OCI-LY7 (cell line): ENCODE measurements around the gene VPS45. TPM values are rescaled to one million over a fixed set of nuclear protein-coding genes. Genes with fewer than 3 reads are reported as not detected.

ENCODE experiments used
- BruUV-seq: library from RNA; stranded (reverse); fragments of 400-500 nt; replicated peaks from 2 replicates; lab custom pipeline; 2021; lab: Mats Ljungman, UMichigan
- CTCF ChIA-PET: fragments of 300-600 bp; sonication (Branson Sonifier 250); formaldehyde crosslinking; loops from one replicate; lab custom pipeline; 2022; ENCODE audit warnings: antibody characterized with exemption; ENCODE audit not compliant: unreplicated experiment; lab: Charles Lee
- POLR2A ChIA-PET: fragments of 300-600 bp; sonication (Branson Sonifier 250); formaldehyde crosslinking; loops from one replicate; lab custom pipeline; 2022; ENCODE audit warnings: antibody characterized with exemption; lab: Charles Lee
- DNase-seq: peaks from one replicate; pipeline ENCODE4 v3.0.0-alpha.2; 2015; ENCODE audit warnings: low spot score
- H2AFZ ChIP-seq: fragments of 200-600 bp; sonication (generic), shearing (Covaris generic); 2 replicates; pipeline ENCODE4 v1.6.1; 2014; ENCODE audit warnings: mild to moderate bottlenecking, antibody characterized with exemption, low read length, moderate library complexity
- H3K27ac ChIP-seq: fragments of 200-600 bp; sonication (generic); 2 replicates; pipeline ENCODE4 v1.5.1; 2014; ENCODE audit warnings: mixed run types, low read depth, mild to moderate bottlenecking, moderate library complexity, low read length, inconsistent platforms; ENCODE audit not compliant: poor library complexity, severe bottlenecking
- H3K36me3 ChIP-seq: fragments of 200-600 bp; sonication (generic); 2 replicates; pipeline ENCODE4 v1.6.1; 2014; ENCODE audit warnings: mild to moderate bottlenecking, antibody characterized with exemption, low read length, moderate library complexity, mixed read lengths; ENCODE audit not compliant: insufficient read depth
- H3K4me1 ChIP-seq: fragments of 200-600 bp; sonication (generic); 2 replicates; pipeline ENCODE4 v1.5.1; 2014; ENCODE audit warnings: mild to moderate bottlenecking, low read length; ENCODE audit not compliant: insufficient read depth, poor library complexity, severe bottlenecking
- H3K4me2 ChIP-seq: fragments of 200-600 bp; sonication (generic); 2 replicates; pipeline ENCODE4 v1.6.1; 2014; ENCODE audit warnings: mild to moderate bottlenecking, low read length
- H3K4me3 ChIP-seq: fragments of 200-600 bp; sonication (generic); 2 replicates; pipeline ENCODE4 v1.5.1; 2014; ENCODE audit warnings: mild to moderate bottlenecking, low read depth, low read length; ENCODE audit not compliant: poor library complexity, severe bottlenecking
- H3K79me2 ChIP-seq: fragments of 200-600 bp; sonication (generic); 2 replicates; pipeline ENCODE4 v1.6.1; 2016; ENCODE audit warnings: low read depth, mild to moderate bottlenecking, low read length, moderate library complexity, mixed read lengths; ENCODE audit not compliant: insufficient read depth
- H3K9me2 ChIP-seq: fragments of 200-600 bp; sonication (generic); 2 replicates; pipeline ENCODE4 v1.6.1; 2016; ENCODE audit warnings: mild to moderate bottlenecking, low read length, mixed read lengths; ENCODE audit not compliant: insufficient read depth
- H3K9me3 ChIP-seq: fragments of 200-600 bp; sonication (generic); 2 replicates; pipeline ENCODE4 v1.6.1; 2014; ENCODE audit warnings: mild to moderate bottlenecking, mixed run types, low read length, mixed read lengths
- H4K20me1 ChIP-seq: fragments of 200-600 bp; sonication (generic); 2 replicates; pipeline ENCODE4 v1.6.1; 2014; ENCODE audit warnings: mild to moderate bottlenecking, antibody characterized with exemption, low read length, moderate library complexity, mixed read lengths; ENCODE audit not compliant: insufficient read depth
- CTCF ChIP-seq: fragments of 200-600 bp; sonication (generic); conservative IDR thresholded peaks from 2 replicates; pipeline ENCODE4 v1.5.1; 2014; ENCODE audit warnings: mild to moderate bottlenecking, antibody characterized with exemption, low read length, moderate library complexity, mixed read lengths
- EZH2phosphoT487 ChIP-seq: fragments of 200-600 bp; sonication (generic); IDR thresholded peaks from 2 replicates; pipeline ENCODE4 v1.6.1; 2018; ENCODE audit warnings: low read depth, borderline replicate concordance, mild to moderate bottlenecking, mixed run types, antibody characterized with exemption, low read length, moderate library complexity, mixed read lengths
- intact Hi-C: fragments of 100-400 bp; cut with micrococcal nuclease; formaldehyde crosslinking; loops from one replicate; pipeline ENCODE4 v1.10.0; 2022; ENCODE audit not compliant: unreplicated experiment
- total RNA-seq, 2 experiments: library from RNA; depleted of rRNA in 1 of 2; stranded (reverse); fragments of >200 nt in 1 of 2; shearing (Covaris generic) in 1 of 2; gene quantifications; 2 replicates each; pipeline ENCODE4 v1.2.3, GENCODE V29; 2014 to 2022

VPS45 gene
- total RNA-seq, 2 experiments from 2014 or later, result 40.2 to 54.4 TPM

GRCh38 chr1:150073516-150073915 is 5.9 kb downstream of the VPS45 start:
- intact Hi-C loops, result loop anchor here (1.0 kb wide), 1 partner anchor 93 kb away; no protein-coding TSS in a partner anchor
- Histone ChIP-seq H3K4me1 (peaks cover 11% of the 10 kb centered on the region), H4K20me1 (no peaks in the 10 kb centered on the region), H3K27ac (no peak overlapping the region), H3K9me2 (no peaks in the 10 kb centered on the region), H3K4me3 (no peak overlapping the region), H2AFZ (no peak overlapping the region), H3K79me2 (peaks cover 8% of the 10 kb centered on the region; the same call in 1 of the 2 replicates), H3K36me3 (peaks cover 74% of the 10 kb centered on the region), H3K9me3 (no peaks in the 10 kb centered on the region), H3K4me2 (no peak overlapping the region)
- no peak for DNase-seq
- TF ChIP-seq EZH2phosphoT487 (no peak), CTCF (no peak)
- ChIA-PET POLR2A (interaction anchor here (0.7 to 2.1 kb wide), 8 partner anchors 8 to 114 kb away, joined by 3 to 7 read pairs (median 5); no protein-coding TSS in a partner anchor), CTCF (interaction anchor here (0.5 to 1.5 kb wide), 5 partner anchors 88 to 456 kb away, joined by 3 to 7 read pairs (median 5); no protein-coding TSS in a partner anchor)
- no TSS peak for BruUV-seq

GRCh38 chr1:150076066-150076465 is 8.5 kb downstream of the VPS45 start:
- intact Hi-C loops, result no loop called here
- no peaks in the 10 kb centered on the region for H3K9me2 ChIP-seq
- H4K20me1 ChIP-seq, result no peaks in the 10 kb centered on the region
- no peak overlapping the region for H2AFZ ChIP-seq
- H3K4me2 ChIP-seq, result no peak overlapping the region
- H3K4me1 ChIP-seq, result peaks cover 23% of the 10 kb centered on the region
- no peak overlapping the region for H3K4me3 ChIP-seq
- no peak for DNase-seq
- CTCF ChIA-PET, result no interaction called here
- BruUV-seq, result no TSS peak
- H3K36me3 ChIP-seq, result peaks cover 78% of the 10 kb centered on the region
- no peak overlapping the region for H3K27ac ChIP-seq
- H3K79me2 ChIP-seq, result no peaks in the 10 kb centered on the region
- POLR2A ChIA-PET, result no interaction called here
- TF ChIP-seq EZH2phosphoT487 (no peak), CTCF (no peak)
- no peaks in the 10 kb centered on the region for H3K9me3 ChIP-seq

- Histone ChIP-seq H3K27ac (no peak overlapping the region), H3K4me1 (peaks cover 29% of the 10 kb centered on the region), H3K9me3 (no peaks in the 10 kb centered on the region), H3K4me2 (no peak overlapping the region), H3K79me2 (no peaks in the 10 kb centered on the region), H3K36me3 (peaks cover 86% of the 10 kb centered on the region), H4K20me1 (no peaks in the 10 kb centered on the region), H2AFZ (no peak overlapping the region), H3K4me3 (no peak overlapping the region), H3K9me2 (no peaks in the 10 kb centered on the region)
- CTCF ChIA-PET, result no interaction called here
- no peak for DNase-seq
- BruUV-seq, result TSS peak; percentile 44
- no peak for TF ChIP-seq EZH2phosphoT487
- TF ChIP-seq CTCF, result no peak
- POLR2A ChIA-PET, result interaction anchor here (0.8 to 1.8 kb wide), 3 partner anchors 13 to 84 kb away, joined by 3 to 7 read pairs (median 4); no protein-coding TSS in a partner anchor
- intact Hi-C loops, result no loop called here
Observed at GRCh38 chr1:150076985-150077384, 9.4 kb downstream of the VPS45 start.
